Choroid plexus epithelial cell (primary cell): Measurements from ENCODE around the gene EBLN2.
A peak's percentile ranks its signal among the peaks of the same experiment; 100 is the strongest.

Experiments used
- DNase-seq: peaks from one replicate; pipeline ENCODE4 v3.0.0-alpha.2; 2010; ENCODE audit warnings: low read depth
- H3K4me3 ChIP-seq: 2 replicates; pipeline ENCODE4 v1.5.1; 2011; ENCODE audit warnings: low read depth, mild to moderate bottlenecking, control low read depth, low read length, moderate library complexity
- CTCF ChIP-seq: conservative IDR thresholded peaks from 2 replicates; pipeline ENCODE4 v1.5.1; 2011; ENCODE audit warnings: low read depth, mild to moderate bottlenecking, control low read depth, inconsistent platforms, low read length, moderate library complexity

Gene EBLN2

DNA sequence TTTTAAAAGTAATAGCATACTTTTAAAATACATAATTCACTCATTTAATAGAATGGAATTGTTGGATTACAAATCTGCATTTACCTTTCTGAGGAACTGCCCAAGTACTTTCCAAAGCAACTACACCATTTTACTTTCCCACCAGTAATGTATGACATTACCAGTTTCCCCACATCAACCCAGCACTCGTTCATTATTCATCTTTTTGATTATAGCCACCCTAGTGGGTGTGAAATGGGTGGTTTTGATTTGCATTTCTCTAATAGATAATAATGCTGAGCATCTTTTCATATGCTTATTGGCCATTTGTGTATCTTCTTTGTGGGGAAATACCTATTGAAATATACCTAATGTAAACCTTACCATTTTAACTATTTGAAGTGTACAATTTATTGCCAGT, 18.0 kb upstream of the EBLN2 start:
- no peak for DNase-seq
- TF ChIP-seq CTCF = no peak

DNA sequence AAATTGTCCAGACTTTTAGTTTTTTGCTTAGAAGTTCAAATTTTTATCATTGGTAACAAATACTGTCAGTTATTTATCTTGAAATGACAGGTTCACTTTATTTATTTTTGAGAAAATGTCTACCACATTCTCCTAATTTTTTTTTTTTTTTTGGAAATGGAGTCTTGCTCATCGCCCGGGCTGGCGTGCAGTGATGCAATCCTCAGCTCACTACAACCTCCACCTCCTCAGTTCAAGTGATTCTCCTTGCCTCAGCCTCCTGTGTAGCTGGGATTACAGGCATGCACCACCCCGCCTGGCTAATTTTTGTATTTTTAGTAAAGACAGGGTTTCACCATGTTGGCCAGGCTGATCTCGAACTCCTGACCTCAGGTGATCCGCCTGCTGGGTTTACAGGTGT, 16.1 kb upstream of the EBLN2 start:
- DNase-seq = peak; percentile 64
- no peak for TF ChIP-seq CTCF
- no peak overlapping the region for H3K4me3 ChIP-seq

More for the DNA sequence above, 18.0 kb upstream of the EBLN2 start:
- no peak overlapping the region for H3K4me3 ChIP-seq

DNA sequence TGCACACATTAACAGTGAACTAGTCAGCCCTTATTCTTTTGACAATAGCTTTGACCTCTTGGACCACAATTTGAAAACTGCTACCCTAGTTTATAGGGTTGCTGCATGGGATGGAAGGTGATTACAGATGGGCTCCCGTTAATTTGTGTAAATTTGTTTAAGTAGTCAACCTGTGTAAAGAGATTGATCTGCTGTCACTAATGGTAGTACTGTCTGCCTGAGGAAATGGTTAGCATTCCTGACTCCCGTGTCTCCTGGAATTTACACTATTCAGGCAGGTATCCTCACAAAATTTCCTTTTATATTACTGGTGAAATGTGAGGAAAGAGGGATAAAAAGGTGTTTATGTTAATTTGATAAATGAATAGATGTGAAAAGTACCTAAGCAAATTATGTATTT, 15.3 kb upstream of the EBLN2 start:
- no peak for DNase-seq
- TF ChIP-seq CTCF = no peak
- H3K4me3 ChIP-seq = no peak overlapping the region

DNA sequence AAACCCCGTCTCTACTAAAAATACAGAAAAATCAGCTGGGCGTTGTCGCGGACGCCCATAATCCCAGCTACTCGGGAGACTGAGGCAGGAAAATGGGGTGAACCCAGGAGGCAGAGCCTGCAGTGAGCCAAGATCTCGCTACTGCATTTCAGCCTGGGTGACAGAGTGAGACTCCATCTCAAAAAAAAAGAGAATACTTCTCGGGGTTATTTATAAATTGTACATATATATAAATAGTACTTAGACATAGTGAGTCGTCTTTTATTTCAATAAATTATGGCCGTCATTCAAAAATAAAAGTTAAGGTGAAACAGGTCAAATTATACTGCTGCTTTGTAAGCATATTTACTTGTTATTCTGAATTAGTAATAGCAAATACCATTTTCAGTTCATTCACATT, 12.1 kb upstream of the EBLN2 start:
- no peak for TF ChIP-seq CTCF
- H3K4me3 ChIP-seq = no peak overlapping the region
- no peak for DNase-seq

DNA sequence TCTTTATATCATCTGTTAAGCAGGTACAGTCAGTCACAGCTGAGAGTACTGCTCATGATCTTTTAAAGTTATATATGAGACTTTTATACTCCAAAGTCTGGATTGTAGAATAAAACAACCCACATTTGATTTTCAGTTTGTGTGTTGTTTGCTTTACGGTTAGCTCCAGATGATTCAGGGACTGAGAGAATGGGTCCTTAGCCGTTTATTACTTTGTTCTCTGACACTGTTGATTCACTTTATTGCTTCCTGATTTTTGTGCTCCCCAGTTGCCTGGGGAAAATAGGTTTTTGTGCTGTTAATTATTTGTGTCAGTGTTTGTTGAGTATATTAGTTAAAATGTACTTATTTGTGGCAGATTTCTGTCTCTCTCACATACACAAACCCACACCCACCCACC, 8.6 kb upstream of the EBLN2 start:
- no peak overlapping the region for H3K4me3 ChIP-seq
- no peak for TF ChIP-seq CTCF

DNA sequence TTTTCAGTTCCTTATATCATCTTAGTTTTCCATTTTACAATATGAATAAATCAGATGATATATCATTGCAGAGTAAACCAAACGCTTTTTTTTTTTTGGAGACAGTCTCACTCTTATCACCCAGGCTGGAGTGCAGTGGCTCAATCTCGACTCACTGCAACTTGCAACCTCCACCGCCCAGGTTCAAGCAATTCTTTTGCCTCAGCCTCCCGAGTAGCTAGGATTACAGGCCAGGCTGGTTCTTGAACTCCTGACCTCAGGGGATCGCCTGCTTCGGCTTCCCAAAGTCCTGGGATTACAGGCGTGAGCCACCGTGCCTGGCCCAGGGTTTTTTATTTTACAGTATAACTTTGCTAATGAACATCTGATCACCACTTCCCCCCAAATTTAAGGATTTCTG, 5.9 kb upstream of the EBLN2 start:
- no peak overlapping the region for H3K4me3 ChIP-seq
- no peak for DNase-seq
- no peak for TF ChIP-seq CTCF

More for the DNA sequence above, 8.6 kb upstream of the EBLN2 start:
- DNase-seq = no peak

GRCh38 chr3:73056014-73056844, 5.2 kb upstream of the EBLN2 start:
- H3K4me3 ChIP-seq = no peak overlapping the region
- TF ChIP-seq CTCF = peak; percentile 52

More at GRCh38 chr3:73056014-73056844, 5.2 kb upstream of the EBLN2 start:
- peak; percentile 78 for DNase-seq
